CD4-positive, alpha-beta T cell (primary cell): ENCODE data around the gene CTIF. TPM values are rescaled to one million over a fixed set of nuclear protein-coding genes. Genes with fewer than 3 reads are reported as not detected.

Source experiments
- ATAC-seq: fragments of 200-7000 bp; cut with Tn5 transposase; one replicate; pipeline ENCODE4 v1.10.0; 2022; ENCODE audit warnings: mild to moderate bottlenecking; ENCODE audit not compliant: poor library complexity
- CTCF ChIA-PET: fragments of 350-600 bp; sonication (Branson Sonifier 250); formaldehyde crosslinking; loops from one replicate; lab custom pipeline; 2021; ENCODE audit warnings: antibody characterized with exemption, inconsistent platforms; lab: Charles Lee
- POLR2A ChIA-PET: fragments of 350-600 bp; sonication (Branson Sonifier 250); formaldehyde crosslinking; loops from one replicate; lab custom pipeline; 2021; ENCODE audit warnings: antibody characterized with exemption, inconsistent platforms; lab: Charles Lee
- DNase-seq, 14 experiments: peaks; one replicate each; pipeline ENCODE4 v3.0.0-alpha.2; 2013 to 2020; ENCODE audit warnings: mixed read lengths in 2 of 14
- H3K27ac ChIP-seq, 2 donors: one replicate each; pipeline versions ENCODE4 v1.5.1 to v1.7.0; 2013; ENCODE audit warnings: low read length in 2 of 2, low read depth in 1 of 2, mild to moderate bottlenecking in 1 of 2
- H3K27me3 ChIP-seq, 2 experiments: 1 replicate in 1 of 2; 2 replicates in 1 of 2; pipeline versions ENCODE4 v1.6.1 to v1.7.0; 2013; ENCODE audit warnings: low read length in 2 of 2, control low read depth in 1 of 2, mild to moderate bottlenecking in 1 of 2, moderate library complexity in 1 of 2; ENCODE audit not compliant: insufficient read depth in 2 of 2, control insufficient read depth in 1 of 2
- H3K36me3 ChIP-seq: one replicate; pipeline ENCODE4 v1.6.1; 2013; ENCODE audit warnings: low read length, control low read depth; ENCODE audit not compliant: insufficient read depth
- H3K4me1 ChIP-seq: one replicate; pipeline ENCODE4 v1.6.1; 2013; ENCODE audit warnings: low read length, control low read depth; ENCODE audit not compliant: insufficient read depth
- H3K4me3 ChIP-seq: one replicate; pipeline ENCODE4 v1.5.1; 2013; ENCODE audit warnings: mild to moderate bottlenecking, low read length, moderate library complexity
- H3K9me3 ChIP-seq, 2 experiments: 1 replicate in 1 of 2; 2 replicates in 1 of 2; pipeline versions ENCODE4 v1.6.1 to v1.7.0; 2013; ENCODE audit warnings: low read length in 2 of 2, mild to moderate bottlenecking in 2 of 2, control low read depth in 1 of 2, moderate library complexity in 1 of 2; ENCODE audit not compliant: control insufficient read depth in 1 of 2, insufficient read depth in 1 of 2
- H3K27ac Mint-ChIP-seq: one replicate; pipeline ENCODE4 v1.8.0; 2020; ENCODE audit warnings: mixed read lengths
- H3K27me3 Mint-ChIP-seq: one replicate; pipeline ENCODE4 v1.8.0; 2021; ENCODE audit warnings: mixed read lengths
- H3K36me3 Mint-ChIP-seq: one replicate; pipeline ENCODE4 v1.8.0; 2021; ENCODE audit warnings: low read depth, mixed read lengths
- H3K4me1 Mint-ChIP-seq: one replicate; pipeline ENCODE4 v1.8.0; 2021; ENCODE audit warnings: low read depth, mixed read lengths
- H3K4me3 Mint-ChIP-seq: one replicate; pipeline ENCODE4 v1.8.0; 2020; ENCODE audit warnings: mild to moderate bottlenecking, mixed read lengths
- H3K9me3 Mint-ChIP-seq: one replicate; pipeline ENCODE4 v1.8.0; 2020; ENCODE audit warnings: mixed read lengths
- CTCF ChIP-seq: fragments of 200-600 bp; IDR thresholded peaks from one replicate; pipeline ENCODE4 v1.8.0; 2022; ENCODE audit warnings: antibody characterized with exemption, mild to moderate bottlenecking
- intact Hi-C, 2 experiments: fragments of 100-400 bp; cut with DNase I in 1 of 2; cut with micrococcal nuclease in 1 of 2; formaldehyde crosslinking; loops; one replicate each; pipeline versions ENCODE4 v1.15.1 to v1.9.0; 2023 to 2025; cut with DNase I, micrococcal nuclease
- total RNA-seq, 174 experiments: library from RNA in 2 of 174; stranded (reverse) in 2 of 174; gene quantifications; one replicate each; pipeline ENCODE4 v1.2.3 and lab custom pipeline; 2021 to 2026

Gene CTIF
- total RNA-seq, 2 experiments from 2014 or later = 1.1 to 2.9 TPM

GRCh38 chr18:48733643-48734253, 194.9 kb downstream of the CTIF start:
- CTCF ChIA-PET = no interaction called here
- Histone ChIP-seq H3K36me3 (no peaks in the 10 kb centered on the region), H3K27me3 (no peaks in the 10 kb centered on the region), H3K4me1 (peaks cover 4% of the 10 kb centered on the region), H3K4me3 (no peak overlapping the region), H3K27ac (no peak overlapping the region), H3K9me3 (no peaks in the 10 kb centered on the region)
- no peak for TF ChIP-seq CTCF
- no peaks in the 10 kb centered on the region for H3K4me1 Mint-ChIP-seq
- DNase-seq = no peak
- intact Hi-C loops = no loop called here
- H3K27me3 Mint-ChIP-seq = no peaks in the 10 kb centered on the region
- no peak overlapping the region for H3K27ac Mint-ChIP-seq
- POLR2A ChIA-PET = no interaction called here
- no peaks in the 10 kb centered on the region for H3K36me3 Mint-ChIP-seq
- no peaks in the 10 kb centered on the region for H3K9me3 Mint-ChIP-seq
- H3K4me3 Mint-ChIP-seq = no peak overlapping the region
- no peak for ATAC-seq

GRCh38 chr18:48734460-48734859, 195.6 kb downstream of the CTIF start:
- Mint-ChIP-seq H3K36me3 (no peaks in the 10 kb centered on the region), H3K27me3 (no peaks in the 10 kb centered on the region), H3K4me3 (no peak overlapping the region), H3K9me3 (no peaks in the 10 kb centered on the region), H3K27ac (no peak overlapping the region), H3K4me1 (no peaks in the 10 kb centered on the region)
- Histone ChIP-seq H3K27ac (no peak overlapping the region), H3K27me3 (no peaks in the 10 kb centered on the region), H3K4me1 (peaks cover 4% of the 10 kb centered on the region), H3K4me3 (no peak overlapping the region), H3K9me3 (no peaks in the 10 kb centered on the region), H3K36me3 (no peaks in the 10 kb centered on the region)
- no peak for ATAC-seq
- POLR2A ChIA-PET = no interaction called here
- TF ChIP-seq CTCF = no peak
- CTCF ChIA-PET = no interaction called here
- intact Hi-C loops = no loop called here
- DNase-seq = no peak

DNA sequence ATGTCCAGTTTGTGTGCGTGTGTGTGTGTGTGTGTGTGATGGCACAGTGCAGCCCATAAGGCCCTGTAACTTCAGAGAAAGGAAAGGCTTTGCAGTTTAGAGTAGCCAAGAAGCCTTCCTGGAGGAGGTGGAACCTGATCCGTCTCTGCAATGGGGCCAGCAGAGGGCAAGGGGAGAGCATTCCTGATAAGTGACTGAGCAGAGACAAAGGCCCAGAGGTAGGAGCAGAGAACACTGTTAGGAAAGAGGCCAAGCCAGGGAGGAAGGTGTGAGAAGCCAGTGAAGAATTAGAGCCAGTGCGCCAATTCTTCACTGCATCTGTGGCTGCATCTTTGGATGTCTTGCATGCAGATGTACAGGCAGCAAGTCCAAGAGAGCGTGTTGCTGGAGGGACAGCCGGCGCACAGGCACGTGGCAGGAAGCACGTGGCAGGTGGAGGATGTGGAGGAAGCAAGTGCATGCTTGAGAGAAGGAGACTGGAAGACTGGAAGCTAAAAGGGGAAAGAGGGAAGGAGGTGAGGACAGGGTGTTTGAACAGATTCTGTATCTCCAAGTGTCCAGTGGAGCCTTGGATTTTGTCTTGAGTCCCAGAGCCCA, 196.3 kb downstream of the CTIF start:
- ATAC-seq (no peak), DNase-seq (no peak)
- no peaks in the 10 kb centered on the region for H3K27me3 Mint-ChIP-seq
- H3K4me1 Mint-ChIP-seq = no peaks in the 10 kb centered on the region
- no peaks in the 10 kb centered on the region for H3K9me3 Mint-ChIP-seq
- TF ChIP-seq CTCF = no peak
- ChIA-PET POLR2A (no interaction called here), CTCF (no interaction called here)
- Histone ChIP-seq H3K4me3 (no peak overlapping the region), H3K27ac (no peak overlapping the region), H3K9me3 (no peaks in the 10 kb centered on the region), H3K4me1 (peaks cover 4% of the 10 kb centered on the region), H3K27me3 (no peaks in the 10 kb centered on the region), H3K36me3 (no peaks in the 10 kb centered on the region)
- H3K4me3 Mint-ChIP-seq = no peak overlapping the region
- no peak overlapping the region for H3K27ac Mint-ChIP-seq
- H3K36me3 Mint-ChIP-seq = no peaks in the 10 kb centered on the region
- intact Hi-C loops = no loop called here
